K562 (cell line): ENCODE data around the gene RUNX1. TPM values are rescaled to one million over a fixed set of nuclear protein-coding genes. Genes with fewer than 3 reads are reported as not detected.
A peak's percentile ranks its signal among the peaks of the same experiment; 100 is the strongest.

Source experiments
- ESRRA ChIP-seq: fragments of 450-650 bp; IDR thresholded peaks from 2 replicates; pipeline ENCODE4 v1.6.1; 2014; ENCODE audit warnings: low read depth, mild to moderate bottlenecking, moderate library complexity, borderline replicate concordance
- MAFF ChIP-seq: IDR thresholded peaks from 2 replicates; pipeline ENCODE4 v1.6.1; 2012; ENCODE audit warnings: low read length, improper control_type of control experiment
- NCOA1 ChIP-seq: fragments of 450-650 bp; IDR thresholded peaks from 2 replicates; pipeline ENCODE4 v1.6.1; 2016; ENCODE audit warnings: low read depth
- NFIX ChIP-seq: fragments of 250-450 bp; sonication (Bioruptor Pico); IDR thresholded peaks from 2 replicates; pipeline ENCODE4 v1.4.0; 2020; ENCODE audit warnings: low read depth, mild to moderate bottlenecking, moderate library complexity
- RBBP5 ChIP-seq: fragments of 200-600 bp; sonication (generic); IDR thresholded peaks from 2 replicates; pipeline ENCODE4 v1.6.1; 2012; ENCODE audit warnings: borderline replicate concordance, mild to moderate bottlenecking, low read length, control low read depth, inconsistent platforms; ENCODE audit not compliant: insufficient read depth, poor library complexity, severe bottlenecking
- RHOXF2B ChIP-seq: fragments of 250-450 bp; sonication (Bioruptor Pico); conservative IDR thresholded peaks from 2 replicates; pipeline ENCODE4 v1.5.1; 2021
- SMAD2 ChIP-seq: fragments of 150-350 bp; IDR thresholded peaks from 2 replicates; pipeline ENCODE4 v1.6.1; 2014; ENCODE audit warnings: low read depth, mild to moderate bottlenecking, low read length
- SNIP1 ChIP-seq: fragments of 450-650 bp; IDR thresholded peaks from 2 replicates; pipeline ENCODE4 v1.7.1; 2017; ENCODE audit warnings: low read depth, mild to moderate bottlenecking
- SPI1 ChIP-seq: IDR thresholded peaks from 2 replicates; pipeline ENCODE4 v1.6.1; 2011; ENCODE audit warnings: low read depth, low read length, control low read depth, borderline replicate concordance
- TFAM ChIP-seq: fragments of 250-450 bp; sonication (Bioruptor Pico); conservative IDR thresholded peaks from 2 replicates; pipeline ENCODE4 v1.5.0; 2021; ENCODE audit warnings: mild to moderate bottlenecking, moderate library complexity
- THRAP3 ChIP-seq: fragments of 450-650 bp; IDR thresholded peaks from 2 replicates; pipeline ENCODE4 v1.6.1; 2016; ENCODE audit warnings: mild to moderate bottlenecking, inconsistent platforms, borderline replicate concordance
- ZNF318 ChIP-seq, 2 experiments: fragments of 450-650 bp; IDR thresholded peaks; 2 replicates each; pipeline ENCODE4 v1.6.1; 2016; ENCODE audit warnings: mild to moderate bottlenecking in 2 of 2, borderline replicate concordance in 1 of 2, low read depth in 1 of 2, moderate library complexity in 1 of 2
- ZNF395 ChIP-seq: fragments of 200-800 bp; sonication (Bioruptor generic); IDR thresholded peaks from 2 replicates; pipeline ENCODE4 v1.6.1; 2017; ENCODE audit warnings: missing genetic modification characterization, missing compliant biosample characterization
- ZNF41 ChIP-seq: fragments of 250-450 bp; sonication (Bioruptor Pico); conservative IDR thresholded peaks from 2 replicates; pipeline ENCODE4 v1.4.0; 2020; ENCODE audit warnings: mild to moderate bottlenecking
- ZNF431 ChIP-seq: sonication (generic); formaldehyde crosslinking; IDR thresholded peaks from 2 replicates; pipeline ENCODE4 v1.8.0; 2022; ENCODE audit warnings: mild to moderate bottlenecking, missing genetic modification reagents
- ZNF449 ChIP-seq: fragments of 250-450 bp; sonication (Bioruptor Pico); IDR thresholded peaks from 2 replicates; pipeline ENCODE4 v1.8.0; 2022; ENCODE audit warnings: moderate library complexity, mild to moderate bottlenecking, inconsistent platforms
- polyA plus RNA-seq, 8 experiments: library from polyadenylated mRNA; depleted of rRNA in 4 of 8; stranded (reverse) in 5 of 8; unstranded in 3 of 8; fragments of >200 nt; fragmentation: Nextera tagmentation in 2 of 8; fragmentation: Illumina TruSeq in 1 of 8; extraction: Ambion mirVana in 2 of 8; extraction: Trizol in 1 of 8; gene quantifications; 2 replicates each; pipeline versions ENCODE4 v1.2.1 to v1.2.3, GENCODE V29; 2011 to 2014; ENCODE audit warnings: inconsistent platforms in 1 of 8, missing spikeins in 1 of 8
- total RNA-seq, 7 experiments: library from RNA; depleted of rRNA in 6 of 7; stranded (reverse); fragments of >200 nt in 6 of 7; fragmentation: Illumina TruSeq in 2 of 7; extraction: Trizol in 2 of 7; gene quantifications; 2 replicates each; pipeline versions ENCODE4 v1.2.1 to v1.2.3, GENCODE V29; 2011 to 2021; ENCODE audit warnings: low replicate concordance in 1 of 7

RUNX1 gene
- total and polyA plus RNA-seq, 9 of the 15 experiments (the other 6 are each of a cell fraction or from before 2014, with no cell fraction given), result 2.2 to 68.6 (median 17.8) TPM

GRCh38 chr21:34887725-34888568 lies 161.2 kb downstream of the RUNX1 start (continued):
- TF ChIP-seq ZNF449 (CRISPR knock-in tag) (no peak), RBBP5 (peak; percentile 86), ZNF431 (0 out of 2 replicates have a peak, but pooled peaks have one; percentile 68), ZNF395 (CRISPR knock-in tag) (peak; percentile 81), NCOA1 (peak; percentile 47; the same call in 1 of the 2 replicates), NFIX (CRISPR knock-in tag) (no peak), ZNF318 (IDR thresholded peaks at IDR 0.05; ENCODE audit: borderline replicate concordance in 1 of 2, low read depth in 1 of 2) (peak in 1 of 2 experiments; percentile 68; a peak in 1 of 4 replicates), SNIP1 (no peak), ZNF41 (no peak), TFAM (CRISPR knock-in tag) (no peak), THRAP3 (no peak), SMAD2 (no peak), ESRRA (peak; percentile 74; the same call in 1 of the 2 replicates), RHOXF2B (CRISPR knock-in tag) (0 out of 2 replicates have a peak, but pooled peaks have one; percentile 6), MAFF (0 out of 2 replicates have a peak, but pooled peaks have one; percentile 4), SPI1 (no peak)
